Fibroblast of pulmonary artery (primary cell): ENCODE measurements around the gene EIF2AK2.

Experiments
- DNase-seq: peaks from one replicate; pipeline ENCODE4 v3.0.0-alpha.2; 2010; ENCODE audit warnings: low read depth
- H3K4me3 ChIP-seq: replicated peaks from 2 replicates; pipeline ENCODE4 v1.5.1; 2011; ENCODE audit warnings: low read depth, mild to moderate bottlenecking, control low read depth, low read length, moderate library complexity
- CTCF ChIP-seq: IDR thresholded peaks from 2 replicates; pipeline ENCODE4 v1.5.1; 2011; ENCODE audit warnings: mild to moderate bottlenecking, control low read depth, low read length, inconsistent platforms; ENCODE audit errors: missing control alignments

The EIF2AK2 gene

GRCh38 chr2:37104178-37104577 lies 52.6 kb downstream of the EIF2AK2 start:
- H3K4me3 ChIP-seq = no peak overlapping the region
- no peak for TF ChIP-seq CTCF
- DNase-seq = no peak

GRCh38 chr2:37102588-37102987 lies 54.2 kb downstream of the EIF2AK2 start:
- no peak for DNase-seq
- no peak overlapping the region for H3K4me3 ChIP-seq
- TF ChIP-seq CTCF = no peak

GRCh38 chr2:37100054-37100453 lies 56.7 kb downstream of the EIF2AK2 start:
- no peak for DNase-seq
- no peak for TF ChIP-seq CTCF
- no peak overlapping the region for H3K4me3 ChIP-seq

GRCh38 chr2:37098416-37099118 lies 58.2 kb downstream of the EIF2AK2 start:
- DNase-seq = no peak
- TF ChIP-seq CTCF = no peak
- H3K4me3 ChIP-seq = no peak overlapping the region

- no peak overlapping the region for H3K4me3 ChIP-seq
- no peak for DNase-seq
- no peak for TF ChIP-seq CTCF
Measured at GRCh38 chr2:37096568-37096967, 60.2 kb downstream of the EIF2AK2 start.

GRCh38 chr2:37091873-37092272 lies 64.9 kb downstream of the EIF2AK2 start:
- no peak for TF ChIP-seq CTCF
- H3K4me3 ChIP-seq = no peak overlapping the region
- DNase-seq = no peak

- no peak for TF ChIP-seq CTCF
- no peak for DNase-seq
- no peak overlapping the region for H3K4me3 ChIP-seq
Measured at GRCh38 chr2:37090019-37090477, 66.7 kb downstream of the EIF2AK2 start.
